ENCODE results near the gene DENND10. TPM values are rescaled to one million over a fixed set of nuclear protein-coding genes. Genes with fewer than 3 reads are reported as not detected.
A peak's percentile ranks its signal among the peaks of the same experiment; 100 is the strongest.

DENND10 gene
- total RNA-seq, 2 experiments from 2014 or later = 40.4 to 45.6 TPM

DNA sequence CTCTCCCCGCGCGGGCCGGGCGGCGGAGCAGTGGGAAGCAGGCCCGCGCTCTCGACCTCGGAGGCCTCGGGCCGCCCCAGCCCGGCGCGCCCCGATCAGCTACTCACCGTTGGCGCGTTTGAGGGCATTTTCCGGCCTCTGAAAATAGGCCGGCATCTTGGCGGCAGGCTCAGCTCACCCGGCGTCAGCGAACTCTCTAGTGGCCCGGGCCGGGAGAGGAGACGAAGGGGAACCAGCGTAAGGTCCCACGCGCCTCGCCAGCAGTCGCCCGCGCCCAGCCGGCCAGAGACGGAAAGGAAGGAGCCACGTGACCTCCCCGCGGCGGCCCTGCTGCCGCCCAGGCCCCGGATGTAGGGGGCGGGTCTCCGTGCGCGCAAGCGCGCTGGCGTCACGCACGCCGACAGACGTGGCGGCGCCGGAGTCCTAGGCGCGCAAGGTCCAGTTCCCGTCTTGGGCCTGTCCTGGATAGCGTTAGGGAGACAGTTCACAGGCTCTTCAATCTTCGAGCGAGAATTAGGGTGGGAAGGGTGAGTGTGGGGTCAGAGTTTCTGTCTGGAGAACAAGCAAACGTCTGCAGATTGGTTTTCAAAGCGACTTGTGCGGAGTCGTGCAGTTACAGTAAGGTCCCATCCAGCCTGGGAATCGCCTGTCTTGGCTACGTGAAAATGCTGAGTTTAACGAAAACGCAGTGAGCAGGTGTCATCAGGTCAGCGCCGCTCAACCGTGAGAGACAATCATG lies 23.2 kb upstream of the DENND10 start, which contains the start of gene EIF3A:
Gene EIF3A (minus strand): TSS at position 297 of the 739 bp plus-strand sequence. CDS start 141 bp downstream, at position 156.
- Mint-ChIP-seq H3K27ac (peak within 1 kb of the TSS; percentile 99), H3K4me1 (ENCODE audit: low read depth) (peaks cover 64% of the 10 kb centered on the region), H3K27me3 (no peaks in the 10 kb centered on the region), H3K9me3 (no peaks in the 10 kb centered on the region), H3K36me3 (ENCODE audit: low read depth) (peaks cover 29% of the 10 kb centered on the region), H3K4me3 (peak within 1 kb of the TSS; percentile 100)
- ChIA-PET CTCF (interaction anchor here (1.7 kb wide), 1 partner anchor 365 kb away, joined by 3 read pairs; no protein-coding TSS in a partner anchor), POLR2A (interaction anchor here (0.6 to 5.1 kb wide), 16 partner anchors 10 to 792 kb away, joined by 3 to 41 read pairs (median 4); partner anchors contain the start of genes CACUL1, DENND10, MCMBP and PRDX3)
- TF ChIP-seq CTCF (IDR thresholded peaks at IDR 0.05) = no peak
- DNase-seq (peak; percentile 82 to 96 (median 88)), ATAC-seq (ENCODE audit: poor library complexity) (peak; percentile 69)
- Histone ChIP-seq H3K27ac (ENCODE audit: low read depth in 1 of 2, low read length in 2 of 2) (peak within 1 kb of the TSS; percentile 92 to 96), H3K9me3 (ENCODE audit: control insufficient read depth in 1 of 2, insufficient read depth in 1 of 2, low read length in 2 of 2) (no peaks in the 10 kb centered on the region), H3K27me3 (ENCODE audit: control insufficient read depth in 1 of 2, insufficient read depth in 2 of 2, low read length in 2 of 2) (no peaks in the 10 kb centered on the region), H3K36me3 (ENCODE audit: insufficient read depth, low read length) (peaks cover 3% of the 10 kb centered on the region), H3K4me3 (ENCODE audit: low read length) (peak within 1 kb of the TSS; percentile 99), H3K4me1 (ENCODE audit: insufficient read depth, low read length) (peaks cover 33% of the 10 kb centered on the region)
- intact Hi-C loops (cut with DNase I, micrococcal nuclease) = loop anchor here (1.0 to 5.0 kb wide), 4 partner anchors 24 to 517 kb away; partner anchors contain the start of genes DENND10 (in 1 of the 2), PRDX3 (in 1 of the 2), SFXN4 (in 1 of the 2) and TIAL1 (in 1 of the 2)

DNA sequence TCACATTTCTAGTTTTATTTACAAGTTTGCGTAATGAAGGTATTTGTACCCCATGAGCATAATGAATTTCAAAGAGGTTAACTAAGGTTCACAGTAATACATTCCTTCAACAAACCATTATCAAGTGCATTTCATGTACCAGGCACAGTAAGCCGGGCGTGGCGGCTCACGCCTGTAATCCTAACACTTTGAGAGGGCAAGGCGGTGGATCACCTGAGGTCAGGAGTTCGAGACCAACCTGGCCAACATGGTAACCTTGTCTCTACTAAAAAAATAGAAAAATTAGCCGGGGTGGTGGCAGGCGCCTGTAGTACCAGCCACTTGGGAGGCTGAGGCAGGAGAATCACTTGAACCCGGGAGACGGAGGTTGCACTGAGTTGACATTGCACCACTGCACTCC lies 19.0 kb upstream of the DENND10 start:
- Mint-ChIP-seq H3K4me1 (ENCODE audit: low read depth) (peaks cover 44% of the 10 kb centered on the region), H3K36me3 (ENCODE audit: low read depth) (peaks cover 14% of the 10 kb centered on the region), H3K4me3 (no peak overlapping the region), H3K27ac (peak overlapping the region; percentile 68), H3K27me3 (no peaks in the 10 kb centered on the region), H3K9me3 (peaks cover 2% of the 10 kb centered on the region)
- H3K36me3 ChIP-seq (ENCODE audit: insufficient read depth, low read length) = no peaks in the 10 kb centered on the region
- ATAC-seq (ENCODE audit: poor library complexity) (no peak), DNase-seq (no peak)
- H3K27me3 ChIP-seq (ENCODE audit: control insufficient read depth in 1 of 2, insufficient read depth in 2 of 2, low read length in 2 of 2) = no peaks in the 10 kb centered on the region
- no peak overlapping the region for H3K27ac ChIP-seq (ENCODE audit: low read depth in 1 of 2, low read length in 2 of 2)
- H3K4me3 ChIP-seq (ENCODE audit: low read length) = no peak overlapping the region
- ChIA-PET POLR2A (no interaction called here), CTCF (no interaction called here)
- no peaks in the 10 kb centered on the region for H3K9me3 ChIP-seq (ENCODE audit: control insufficient read depth in 1 of 2, insufficient read depth in 1 of 2, low read length in 2 of 2)
- H3K4me1 ChIP-seq (ENCODE audit: insufficient read depth, low read length) = peaks cover 9% of the 10 kb centered on the region
- intact Hi-C loops (cut with DNase I, micrococcal nuclease) = loop anchor here in 1 of 2 experiments (1.0 to 5.0 kb wide), 2 partner anchors 16 to 512 kb away; partner anchors contain the start of gene TIAL1
- no peak for TF ChIP-seq CTCF (IDR thresholded peaks at IDR 0.05)

DNA sequence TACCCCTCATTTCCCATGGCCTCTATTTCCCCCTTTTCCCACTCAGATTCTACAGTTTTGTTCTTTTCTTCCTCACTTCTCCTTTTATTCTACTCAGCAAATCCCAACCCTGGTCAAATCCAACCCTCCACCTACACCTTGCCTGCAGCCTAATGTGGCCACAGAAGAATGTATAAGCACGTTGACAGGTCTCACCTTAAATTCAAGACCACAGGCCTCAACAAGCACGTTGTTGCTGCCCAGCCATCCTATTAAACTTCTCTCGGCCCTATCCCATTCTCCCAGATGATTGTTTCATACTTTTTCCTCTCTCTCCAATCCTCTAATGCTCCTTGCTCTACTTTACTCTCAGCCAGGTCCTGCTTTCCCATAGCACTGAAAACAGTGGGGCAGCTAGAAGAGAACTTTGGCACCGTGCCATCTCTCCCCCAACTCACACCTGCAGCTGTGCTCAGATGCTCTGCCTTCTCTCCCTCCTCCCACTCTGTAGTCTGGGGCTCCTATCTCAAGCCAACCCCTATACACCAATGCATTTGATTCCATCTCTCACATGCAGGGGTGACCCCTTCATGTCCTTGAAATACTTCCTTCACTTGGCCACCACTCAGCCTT lies 16.5 kb upstream of the DENND10 start:
- Mint-ChIP-seq H3K4me3 (no peak overlapping the region), H3K27me3 (no peaks in the 10 kb centered on the region), H3K4me1 (ENCODE audit: low read depth) (peaks cover 49% of the 10 kb centered on the region), H3K36me3 (ENCODE audit: low read depth) (no peaks in the 10 kb centered on the region), H3K27ac (peak overlapping the region; percentile 44), H3K9me3 (peaks cover 2% of the 10 kb centered on the region)
- CTCF ChIA-PET = no interaction called here
- Histone ChIP-seq H3K36me3 (ENCODE audit: insufficient read depth, low read length) (no peaks in the 10 kb centered on the region), H3K9me3 (ENCODE audit: control insufficient read depth in 1 of 2, insufficient read depth in 1 of 2, low read length in 2 of 2) (no peaks in the 10 kb centered on the region), H3K4me1 (ENCODE audit: insufficient read depth, low read length) (peaks cover 22% of the 10 kb centered on the region), H3K27me3 (ENCODE audit: control insufficient read depth in 1 of 2, insufficient read depth in 2 of 2, low read length in 2 of 2) (no peaks in the 10 kb centered on the region), H3K4me3 (ENCODE audit: low read length) (no peak overlapping the region), H3K27ac (ENCODE audit: low read depth in 1 of 2, low read length in 2 of 2) (no peak overlapping the region)
- DNase-seq (no peak), ATAC-seq (ENCODE audit: poor library complexity) (no peak)
- intact Hi-C loops (cut with DNase I, micrococcal nuclease) = no loop called here
- TF ChIP-seq CTCF (IDR thresholded peaks at IDR 0.05) = no peak
- POLR2A ChIA-PET = interaction anchor here (1.3 kb wide), 1 partner anchor 44 kb away, joined by 4 read pairs; no protein-coding TSS in a partner anchor
